DND-41 (cell line): ENCODE results near the gene TGM2.

Experiments
- ATAC-seq: fragments of 200-7000 bp; cut with Tn5 transposase; 3 replicates; pipeline ENCODE4 v1.9.1; 2021; ENCODE audit warnings: low read depth; ENCODE audit not compliant: insufficient read depth
- DNase-seq: peaks from one replicate; pipeline ENCODE4 v3.0.0-alpha.2; 2020
- H2AFZ ChIP-seq: 2 replicates; pipeline ENCODE4 v1.6.0; 2012; ENCODE audit warnings: low read depth, low read length
- H3K27ac ChIP-seq: 2 replicates; pipeline ENCODE4 v1.5.1; 2012; ENCODE audit warnings: low read length, inconsistent platforms
- H3K27me3 ChIP-seq: fragments of 200-600 bp; sonication (generic); 2 replicates; pipeline ENCODE4 v1.6.0; 2012; ENCODE audit warnings: low read length, mild to moderate bottlenecking, inconsistent platforms; ENCODE audit not compliant: insufficient read depth, poor library complexity
- H3K36me3 ChIP-seq: 2 replicates; pipeline ENCODE4 v1.5.1; 2012; ENCODE audit warnings: low read length, inconsistent platforms; ENCODE audit not compliant: insufficient read depth
- H3K4me1 ChIP-seq: 2 replicates; pipeline ENCODE4 v1.5.1; 2012; ENCODE audit warnings: mild to moderate bottlenecking, low read length; ENCODE audit not compliant: insufficient read depth
- H3K4me2 ChIP-seq: 2 replicates; pipeline ENCODE4 v1.6.0; 2012; ENCODE audit warnings: mild to moderate bottlenecking, moderate library complexity, low read length, inconsistent platforms; ENCODE audit not compliant: insufficient read depth
- H3K4me3 ChIP-seq, 2 experiments: fragments of 200-600 bp in 1 of 2; shearing (Covaris generic) in 1 of 2; 2 replicates each; pipeline ENCODE4 v1.5.1; 2012 to 2016; ENCODE audit warnings: inconsistent platforms in 2 of 2, low read length in 2 of 2, mild to moderate bottlenecking in 2 of 2, low read depth in 1 of 2, moderate library complexity in 1 of 2
- H3K79me2 ChIP-seq: 2 replicates; pipeline ENCODE4 v1.6.0; 2012; ENCODE audit warnings: low read length, inconsistent platforms; ENCODE audit not compliant: insufficient read depth
- H3K9ac ChIP-seq: 2 replicates; pipeline ENCODE4 v1.6.0; 2012; ENCODE audit warnings: low read depth, mild to moderate bottlenecking, inconsistent platforms, low read length, moderate library complexity
- H3K9me3 ChIP-seq: 2 replicates; pipeline ENCODE4 v1.5.1; 2012; ENCODE audit warnings: low read length, moderate library complexity, mild to moderate bottlenecking, inconsistent platforms; ENCODE audit not compliant: insufficient read depth, severe bottlenecking
- H4K20me1 ChIP-seq: 2 replicates; pipeline ENCODE4 v1.6.0; 2012; ENCODE audit warnings: low read length; ENCODE audit not compliant: insufficient read depth
- CTCF ChIP-seq: IDR thresholded peaks from 2 replicates; pipeline ENCODE4 v1.5.1; 2012; ENCODE audit warnings: borderline replicate concordance, low read length, moderate library complexity, mild to moderate bottlenecking; ENCODE audit not compliant: poor library complexity, severe bottlenecking; ENCODE audit errors: extremely low read depth
- EZH2 ChIP-seq: IDR thresholded peaks from 3 replicates; pipeline ENCODE4 v1.6.1; 2012; ENCODE audit warnings: borderline replicate concordance, low read depth, mild to moderate bottlenecking, moderate library complexity, low read length, inconsistent platforms; ENCODE audit not compliant: severe bottlenecking

Gene TGM2

GRCh38 chr20:38198238-38198861 lies 33.3 kb upstream of the TGM2 start:
- ATAC-seq (no peak), DNase-seq (no peak)
- TF ChIP-seq EZH2 = no peak
- TF ChIP-seq CTCF = no peak
- no peak overlapping the region for H2AFZ ChIP-seq
- H3K4me3 ChIP-seq = no peak overlapping the region
- no peaks in the 10 kb centered on the region for H3K79me2 ChIP-seq
- no peaks in the 10 kb centered on the region for H3K27me3 ChIP-seq
- no peak overlapping the region for H3K4me2 ChIP-seq
- H4K20me1 ChIP-seq = 0 out of 2 replicates have a peak, but pooled peaks cover 4% of the 10 kb centered on the region
- H3K4me1 ChIP-seq = no peaks in the 10 kb centered on the region
- H3K9me3 ChIP-seq = no peaks in the 10 kb centered on the region
- no peaks in the 10 kb centered on the region for H3K36me3 ChIP-seq
- no peak overlapping the region for H3K9ac ChIP-seq
- H3K27ac ChIP-seq = no peak overlapping the region

- Histone ChIP-seq H4K20me1 (0 out of 2 replicates have a peak, but pooled peaks cover 4% of the 10 kb centered on the region), H3K4me1 (no peaks in the 10 kb centered on the region), H3K36me3 (no peaks in the 10 kb centered on the region), H3K27me3 (no peaks in the 10 kb centered on the region), H3K4me2 (no peak overlapping the region), H3K9me3 (no peaks in the 10 kb centered on the region), H3K79me2 (no peaks in the 10 kb centered on the region), H3K4me3 (no peak overlapping the region), H2AFZ (no peak overlapping the region), H3K27ac (no peak overlapping the region), H3K9ac (no peak overlapping the region)
- DNase-seq = no peak
- no peak for TF ChIP-seq EZH2
- no peak for TF ChIP-seq CTCF
- no peak for ATAC-seq
These were observed 32.5 kb upstream of the TGM2 start for GRCh38 chr20:38197619-38198018.

GRCh38 chr20:38197217-38197616 lies 32.1 kb upstream of the TGM2 start:
- no peak overlapping the region for H3K9ac ChIP-seq
- no peaks in the 10 kb centered on the region for H3K27me3 ChIP-seq
- no peaks in the 10 kb centered on the region for H3K4me1 ChIP-seq
- ATAC-seq (no peak), DNase-seq (no peak)
- H3K9me3 ChIP-seq = no peaks in the 10 kb centered on the region
- H3K4me3 ChIP-seq = no peak overlapping the region
- H3K36me3 ChIP-seq = no peaks in the 10 kb centered on the region
- TF ChIP-seq EZH2 (no peak), CTCF (no peak)
- H3K4me2 ChIP-seq = no peak overlapping the region
- H4K20me1 ChIP-seq = 0 out of 2 replicates have a peak, but pooled peaks cover 4% of the 10 kb centered on the region
- H3K79me2 ChIP-seq = no peaks in the 10 kb centered on the region
- no peak overlapping the region for H2AFZ ChIP-seq
- no peak overlapping the region for H3K27ac ChIP-seq

- Histone ChIP-seq H3K27ac (no peak overlapping the region), H3K4me1 (no peaks in the 10 kb centered on the region)
These were observed 31.5 kb upstream of the TGM2 start for GRCh38 chr20:38196592-38196991.

More at GRCh38 chr20:38196592-38196991, 31.5 kb upstream of the TGM2 start:
- ATAC-seq (no peak), DNase-seq (no peak)
- Histone ChIP-seq H4K20me1 (0 out of 2 replicates have a peak, but pooled peaks cover 4% of the 10 kb centered on the region), H3K4me2 (no peak overlapping the region), H3K9ac (no peak overlapping the region), H3K27me3 (peaks cover 3% of the 10 kb centered on the region), H3K9me3 (no peaks in the 10 kb centered on the region), H3K4me3 (no peak overlapping the region), H3K36me3 (no peaks in the 10 kb centered on the region), H2AFZ (no peak overlapping the region), H3K79me2 (no peaks in the 10 kb centered on the region)
- no peak for TF ChIP-seq EZH2
- TF ChIP-seq CTCF = no peak
